Smooth muscle cell of the brain vasculature (primary cell): ENCODE data around the gene FSTL5.

Source experiments
- DNase-seq: peaks from one replicate; pipeline ENCODE4 v3.0.0-alpha.2; 2012; ENCODE audit warnings: low read depth, low spot score

Gene FSTL5

DNA sequence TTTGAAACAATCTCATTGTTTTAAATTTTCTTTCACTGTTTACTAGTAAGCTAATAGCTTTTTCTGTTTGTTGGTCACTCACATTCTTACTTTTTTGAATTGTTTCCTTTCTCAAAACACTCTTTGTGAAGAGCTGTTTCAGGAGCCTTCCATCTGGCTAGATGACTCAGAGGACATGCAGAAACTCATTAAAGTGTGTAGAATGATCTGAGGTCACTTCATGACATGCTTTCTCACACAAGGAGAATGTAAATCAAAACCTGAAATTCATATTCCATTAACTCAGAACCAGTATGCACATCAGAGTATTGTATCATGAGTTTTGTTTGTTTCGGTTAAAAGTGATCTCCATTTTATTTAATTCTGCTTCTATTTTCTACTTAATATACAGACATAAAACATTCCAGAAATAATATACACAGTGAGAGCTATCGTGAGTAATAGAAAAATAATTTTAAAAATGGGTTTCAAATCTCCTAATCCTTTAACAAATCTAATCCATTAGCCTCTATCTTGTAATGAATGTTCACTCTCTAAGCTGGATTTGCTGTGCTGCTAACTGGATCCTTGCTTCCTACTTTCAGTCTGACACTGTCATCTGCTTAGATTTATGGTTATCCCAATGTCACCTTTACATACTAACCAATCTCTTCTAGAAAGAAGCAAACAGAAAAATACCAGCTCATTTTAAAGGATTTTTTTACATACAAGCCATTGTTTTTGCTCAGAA lies 449.6 kb downstream of the FSTL5 start:
- DNase-seq: peak; percentile 36

DNA sequence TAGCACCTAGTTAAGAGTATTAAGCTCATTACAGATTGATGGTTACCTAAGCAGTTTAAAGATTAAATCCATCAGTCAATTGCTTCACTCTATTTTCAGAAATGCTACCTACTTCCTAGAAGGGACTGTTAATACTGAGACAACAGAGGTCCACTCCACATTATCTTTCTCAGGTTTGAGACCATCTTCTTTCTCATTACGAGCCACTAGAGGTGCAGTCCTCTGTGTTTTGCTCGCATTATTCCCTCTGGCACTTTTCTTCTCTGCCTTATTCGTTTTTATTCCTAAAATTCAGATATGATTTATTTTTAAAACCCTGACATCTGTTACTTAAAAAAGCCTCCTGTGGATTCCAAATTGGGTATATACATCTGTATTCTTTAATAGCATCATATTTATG lies 459.1 kb downstream of the FSTL5 start:
- no peak for DNase-seq

- no peak for DNase-seq
Measured at GRCh38 chr4:161704040-161704439, 459.8 kb downstream of the FSTL5 start.

- DNase-seq: no peak
Measured at GRCh38 chr4:161702287-161702686, 461.5 kb downstream of the FSTL5 start.

GRCh38 chr4:161696944-161697343 lies 466.9 kb downstream of the FSTL5 start:
- DNase-seq: no peak

DNA sequence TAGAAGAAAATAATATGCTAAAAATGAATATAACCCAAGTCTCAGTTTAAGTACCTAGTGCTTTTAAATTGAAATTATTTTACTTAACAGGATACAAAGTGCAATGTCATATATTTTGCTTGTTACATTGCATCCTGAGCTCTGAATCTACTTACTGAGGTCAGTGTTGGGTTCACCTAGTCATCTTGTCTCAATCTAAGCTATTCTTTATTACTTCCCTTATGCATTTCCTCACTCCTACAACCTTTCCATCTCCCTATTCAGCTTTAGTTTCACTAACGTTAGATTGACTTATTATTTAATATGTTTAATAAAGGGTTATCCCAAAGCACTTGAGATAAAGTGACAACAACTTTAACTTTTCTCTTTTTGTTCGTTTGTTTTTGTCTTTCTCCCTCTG lies 483.7 kb downstream of the FSTL5 start:
- no peak for DNase-seq

- no peak for DNase-seq
Measured at GRCh38 chr4:161664740-161665139, 499.1 kb downstream of the FSTL5 start.

GRCh38 chr4:161663844-161664243 lies 500.0 kb downstream of the FSTL5 start:
- DNase-seq: no peak

- DNase-seq: no peak
Measured at GRCh38 chr4:161658676-161659075, 505.1 kb downstream of the FSTL5 start.

- DNase-seq: no peak
Measured at GRCh38 chr4:161657616-161658015, 506.2 kb downstream of the FSTL5 start.

DNA sequence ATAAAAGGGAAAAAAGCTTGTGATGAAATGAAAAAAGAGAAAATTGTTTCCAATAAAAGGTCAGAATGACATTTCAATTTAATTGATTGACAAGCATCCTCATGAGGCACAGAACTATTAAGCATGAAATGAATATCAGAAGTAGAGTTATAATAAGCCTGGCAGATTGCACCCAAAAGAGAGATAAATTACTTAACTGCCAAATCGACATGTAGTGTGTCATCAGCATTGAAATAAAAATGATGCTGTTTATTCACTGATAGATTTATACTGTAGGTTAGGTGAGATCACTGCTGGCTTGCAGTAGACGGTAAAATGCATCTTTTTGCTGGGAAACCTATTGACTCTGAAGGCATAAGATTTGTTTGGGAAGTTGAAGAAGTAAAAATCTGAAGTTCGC lies 507.2 kb downstream of the FSTL5 start:
- DNase-seq: no peak

- DNase-seq: no peak
Measured at GRCh38 chr4:161655148-161655547, 508.7 kb downstream of the FSTL5 start.

GRCh38 chr4:161653697-161654096 lies 510.1 kb downstream of the FSTL5 start:
- no peak for DNase-seq

DNA sequence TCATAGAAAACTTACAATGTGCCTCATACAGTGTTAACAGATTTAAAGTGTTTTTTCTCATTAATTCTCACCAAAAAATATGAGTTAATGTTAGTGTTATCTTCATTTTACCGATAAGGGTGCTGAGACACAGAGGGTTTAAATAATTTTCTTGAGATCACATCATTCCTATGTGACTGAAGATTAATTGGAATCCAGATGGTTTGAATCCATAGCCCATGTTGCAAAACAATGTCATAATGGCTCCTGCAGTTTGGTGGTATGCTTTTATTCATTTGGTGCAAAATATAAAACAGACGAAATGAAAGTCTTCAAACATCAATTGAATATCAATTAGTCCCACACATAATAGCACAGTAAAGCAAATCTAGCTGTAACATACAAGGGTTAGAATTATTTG lies 512.2 kb downstream of the FSTL5 start:
- no peak for DNase-seq

GRCh38 chr4:161650812-161651211 lies 513.0 kb downstream of the FSTL5 start:
- no peak for DNase-seq

GRCh38 chr4:161647757-161648156 lies 516.0 kb downstream of the FSTL5 start:
- DNase-seq: no peak

DNA sequence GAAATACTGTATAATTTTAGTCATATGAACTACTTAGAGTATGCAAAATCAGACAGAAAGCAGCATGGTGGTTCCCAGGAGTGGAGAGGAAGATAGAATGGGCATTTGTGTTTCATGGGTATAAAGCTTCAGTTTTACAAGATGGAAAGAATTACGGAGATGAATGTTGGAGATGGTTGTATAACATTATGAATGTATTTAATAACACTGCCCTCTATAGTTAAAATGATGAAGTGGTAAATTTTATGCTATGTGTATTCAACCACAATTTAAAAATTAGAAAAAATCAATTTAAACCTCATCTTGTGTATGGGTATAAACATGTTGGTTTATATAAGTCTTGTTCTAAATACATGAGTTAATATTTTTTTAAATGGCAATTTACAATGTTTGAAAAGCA lies 521.1 kb downstream of the FSTL5 start:
- DNase-seq: no peak

- DNase-seq: no peak
Measured at GRCh38 chr4:161629694-161630441, 533.9 kb downstream of the FSTL5 start.

DNA sequence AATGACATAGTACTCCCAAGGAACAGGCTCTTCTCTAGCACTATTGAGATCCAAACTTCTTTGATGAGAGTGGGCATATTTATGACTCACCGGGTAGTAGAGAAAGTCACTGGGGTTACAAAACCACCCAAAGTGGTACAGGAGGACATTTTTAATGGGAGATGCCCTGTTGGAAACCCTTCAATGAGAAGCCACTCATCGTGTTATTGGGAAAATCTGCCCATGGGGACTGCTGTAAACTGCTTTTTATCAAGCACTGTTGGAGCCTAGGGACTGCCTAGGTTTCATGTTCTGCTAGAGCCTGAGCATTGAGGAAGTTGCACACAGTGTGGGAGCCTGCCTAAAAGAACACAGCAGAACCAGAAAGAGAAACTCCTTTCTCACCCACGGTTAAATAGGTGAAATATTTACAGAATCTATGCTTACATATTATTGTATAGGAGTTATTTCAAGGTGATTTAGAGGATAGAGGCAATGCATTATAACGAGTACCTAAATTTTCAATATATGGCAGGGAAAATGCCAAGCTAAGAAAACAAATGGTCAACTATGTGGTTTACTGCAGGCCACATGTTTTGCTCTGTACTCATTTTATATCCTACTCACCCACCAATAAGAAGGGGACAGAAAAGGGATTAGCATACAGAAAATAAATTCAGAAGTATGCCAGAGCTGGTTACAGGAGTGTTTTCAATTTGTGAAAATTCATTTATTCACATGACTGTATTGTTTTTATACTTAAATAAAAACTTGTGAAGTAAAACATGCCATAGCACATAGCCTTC lies 559.1 kb downstream of the FSTL5 start:
- DNase-seq: no peak

GRCh38 chr4:161601011-161601410 lies 562.8 kb downstream of the FSTL5 start:
- DNase-seq: no peak

DNA sequence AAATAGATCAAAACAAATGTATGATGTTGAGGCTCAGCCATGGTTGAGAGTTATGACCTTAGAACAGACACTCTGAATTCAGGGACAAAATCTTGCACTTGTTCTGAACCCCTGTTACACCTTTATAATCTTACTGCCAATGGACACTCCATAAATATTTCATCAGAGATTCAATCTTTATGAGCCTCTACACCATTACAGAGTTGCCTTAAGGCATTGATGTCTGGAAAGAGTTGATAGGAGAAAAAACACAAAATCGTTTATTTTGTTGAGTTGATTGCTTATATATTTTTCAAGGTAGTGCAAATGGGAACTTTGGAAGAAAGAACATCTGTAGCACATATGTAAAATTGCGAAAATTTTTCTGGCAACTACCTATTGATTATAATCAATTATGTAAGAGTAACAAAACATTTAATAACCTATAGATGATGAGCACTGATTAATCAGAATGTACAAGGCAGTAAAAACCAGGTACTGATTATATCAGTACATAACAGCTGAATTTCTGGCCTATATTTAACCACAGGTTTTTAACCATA lies 568.5 kb downstream of the FSTL5 start:
- DNase-seq: no peak

- DNase-seq: no peak
Measured at GRCh38 chr4:161585011-161585410, 578.8 kb downstream of the FSTL5 start.
